ENCODE data around the gene NUDT14.

Gene NUDT14

GRCh38 chr14:105158794-105159193 lies 22.3 kb downstream of the NUDT14 start:
- no peak for DNase-seq (ENCODE audit: low spot score)

- DNase-seq (ENCODE audit: low spot score): no peak
Observed at GRCh38 chr14:105157872-105158271, 23.2 kb downstream of the NUDT14 start.

- DNase-seq (ENCODE audit: low spot score): no peak
Observed at GRCh38 chr14:105156414-105157375, 24.4 kb downstream of the NUDT14 start.

- DNase-seq (ENCODE audit: low spot score): no peak
Observed at GRCh38 chr14:105155681-105156413, 25.3 kb downstream of the NUDT14 start.

- no peak for DNase-seq (ENCODE audit: low spot score)
Observed at GRCh38 chr14:105155071-105155651, 26.0 kb downstream of the NUDT14 start.

GRCh38 chr14:105154476-105154871 lies 26.6 kb downstream of the NUDT14 start:
- no peak for DNase-seq (ENCODE audit: low spot score)

- no peak for DNase-seq (ENCODE audit: low spot score)
Observed at GRCh38 chr14:105153739-105154475, 27.2 kb downstream of the NUDT14 start.

- DNase-seq (ENCODE audit: low spot score): no peak
Observed at GRCh38 chr14:105153331-105153731, 27.8 kb downstream of the NUDT14 start.

- no peak for DNase-seq (ENCODE audit: low spot score)
Observed at GRCh38 chr14:105152794-105153241, 28.3 kb downstream of the NUDT14 start.

GRCh38 chr14:105151838-105152793 lies 29.0 kb downstream of the NUDT14 start:
- peak; percentile 48 for DNase-seq (ENCODE audit: low spot score)

GRCh38 chr14:105151084-105151837 lies 29.9 kb downstream of the NUDT14 start:
- DNase-seq (ENCODE audit: low spot score): no peak

- no peak for DNase-seq (ENCODE audit: low spot score)
Observed at GRCh38 chr14:105150368-105151083, 30.6 kb downstream of the NUDT14 start.

GRCh38 chr14:105150026-105150367 lies 31.1 kb downstream of the NUDT14 start:
- no peak for DNase-seq (ENCODE audit: low spot score)

GRCh38 chr14:105149146-105149781 lies 31.8 kb downstream of the NUDT14 start:
- no peak for DNase-seq (ENCODE audit: low spot score)

GRCh38 chr14:105148604-105149145 lies 32.4 kb downstream of the NUDT14 start:
- DNase-seq (ENCODE audit: low spot score): no peak

- no peak for DNase-seq (ENCODE audit: low spot score)
Observed at GRCh38 chr14:105147671-105148603, 33.2 kb downstream of the NUDT14 start.

GRCh38 chr14:105146976-105147635 lies 34.0 kb downstream of the NUDT14 start:
- no peak for DNase-seq (ENCODE audit: low spot score)
